Activated CD8-positive, alpha-beta T cell treated with anti-CD3 and anti-CD28 coated beads for 36 hours (primary cell): ENCODE measurements around the gene PAK3. TPM values are rescaled to one million over a fixed set of nuclear protein-coding genes. Genes with fewer than 3 reads are reported as not detected.

Source experiments
- ATAC-seq: fragments of 200-7000 bp; cut with Tn5 transposase; one replicate; pipeline ENCODE4 v1.10.0; 2021; ENCODE audit warnings: mild to moderate bottlenecking, moderate library complexity
- CTCF ChIA-PET: fragments of 350-600 bp; sonication (Branson Sonifier 250); formaldehyde crosslinking; loops from one replicate; lab custom pipeline; 2021; ENCODE audit warnings: antibody characterized with exemption; lab: Charles Lee
- POLR2A ChIA-PET: fragments of 350-600 bp; sonication (Branson Sonifier 250); formaldehyde crosslinking; loops from one replicate; lab custom pipeline; 2021; ENCODE audit warnings: antibody characterized with exemption; lab: Charles Lee
- DNase-seq: peaks from one replicate; pipeline ENCODE4 v3.0.0-alpha.2; 2020
- H3K27ac Mint-ChIP-seq: one replicate; pipeline ENCODE4 v1.8.0; 2021; ENCODE audit warnings: mild to moderate bottlenecking, mixed read lengths
- H3K27me3 Mint-ChIP-seq: one replicate; pipeline ENCODE4 v1.8.0; 2021; ENCODE audit warnings: mixed read lengths
- H3K36me3 Mint-ChIP-seq: one replicate; pipeline ENCODE4 v1.8.0; 2021; ENCODE audit warnings: low read depth, mixed read lengths
- H3K4me1 Mint-ChIP-seq: one replicate; pipeline ENCODE4 v1.8.0; 2021; ENCODE audit warnings: low read depth, mixed read lengths
- H3K4me3 Mint-ChIP-seq: one replicate; pipeline ENCODE4 v1.8.0; 2021; ENCODE audit warnings: mild to moderate bottlenecking, moderate library complexity, mixed read lengths
- H3K9me3 Mint-ChIP-seq: one replicate; pipeline ENCODE4 v1.8.0; 2021; ENCODE audit warnings: mixed read lengths
- CTCF ChIP-seq: fragments of 200-600 bp; IDR thresholded peaks from one replicate; pipeline ENCODE4 v1.8.0; 2022; ENCODE audit warnings: antibody characterized with exemption, mild to moderate bottlenecking
- intact Hi-C: fragments of 100-400 bp; cut with micrococcal nuclease; formaldehyde crosslinking; loops from one replicate; pipeline ENCODE4 v1.10.0; 2022
- total RNA-seq, 2 experiments: library from RNA; stranded (reverse); gene quantifications; one replicate each; pipeline ENCODE4 v1.2.3, GENCODE V29; 2021

PAK3 gene
- total RNA-seq, 2 experiments from 2014 or later, result 0.07 to 0.18 TPM

- no peak for ATAC-seq
- no peak for DNase-seq
- H3K9me3 Mint-ChIP-seq, result no peaks in the 10 kb centered on the region
- no peaks in the 10 kb centered on the region for H3K36me3 Mint-ChIP-seq
- POLR2A ChIA-PET, result no interaction called here
- CTCF ChIA-PET, result no interaction called here
- TF ChIP-seq CTCF, result no peak
- H3K4me3 Mint-ChIP-seq, result no peak overlapping the region
- intact Hi-C loops, result no loop called here
- H3K27me3 Mint-ChIP-seq, result peaks cover 2% of the 10 kb centered on the region
- H3K4me1 Mint-ChIP-seq, result no peaks in the 10 kb centered on the region
- H3K27ac Mint-ChIP-seq, result no peak overlapping the region
Measured at GRCh38 chrX:111083081-111083480, 12.9 kb upstream of the PAK3 start.

- CTCF ChIA-PET, result interaction anchor here (0.7 to 0.8 kb wide), 2 partner anchors 12 to 94 kb away, joined by 3 read pairs; no protein-coding TSS in a partner anchor
- ATAC-seq (no peak), DNase-seq (no peak)
- Mint-ChIP-seq H3K27me3 (peaks cover 9% of the 10 kb centered on the region), H3K4me1 (no peaks in the 10 kb centered on the region), H3K27ac (no peak overlapping the region), H3K4me3 (no peak overlapping the region), H3K9me3 (no peaks in the 10 kb centered on the region), H3K36me3 (no peaks in the 10 kb centered on the region)
- POLR2A ChIA-PET, result no interaction called here
- intact Hi-C loops, result no loop called here
- TF ChIP-seq CTCF, result no peak
Measured at GRCh38 chrX:111086591-111087006, 9.4 kb upstream of the PAK3 start.

GRCh38 chrX:111088628-111089027 is 7.4 kb upstream of the PAK3 start:
- ATAC-seq (no peak), DNase-seq (no peak)
- Mint-ChIP-seq H3K27me3 (peaks cover 9% of the 10 kb centered on the region), H3K4me3 (no peak overlapping the region), H3K27ac (no peak overlapping the region), H3K36me3 (no peaks in the 10 kb centered on the region), H3K9me3 (no peaks in the 10 kb centered on the region), H3K4me1 (no peaks in the 10 kb centered on the region)
- TF ChIP-seq CTCF, result no peak
- CTCF ChIA-PET, result interaction anchor here (1.4 kb wide), 1 partner anchor 12 kb away, joined by 3 read pairs; no protein-coding TSS in a partner anchor
- POLR2A ChIA-PET, result no interaction called here
- intact Hi-C loops, result no loop called here

GRCh38 chrX:111090458-111090857 is 5.5 kb upstream of the PAK3 start:
- Mint-ChIP-seq H3K9me3 (no peaks in the 10 kb centered on the region), H3K27me3 (peaks cover 11% of the 10 kb centered on the region), H3K27ac (no peak overlapping the region), H3K4me3 (no peak overlapping the region), H3K36me3 (no peaks in the 10 kb centered on the region), H3K4me1 (peaks cover under 1% of the 10 kb centered on the region)
- no peak for TF ChIP-seq CTCF
- ATAC-seq (no peak), DNase-seq (no peak)
- POLR2A ChIA-PET, result no interaction called here
- intact Hi-C loops, result loop anchor here (10.0 kb wide), 1 partner anchor 154 kb away; no protein-coding TSS in a partner anchor
- CTCF ChIA-PET, result interaction anchor here (0.5 kb wide), 1 partner anchor 8 kb away, joined by 3 read pairs; no protein-coding TSS in a partner anchor

- intact Hi-C loops, result loop anchor here (5.0 to 10.0 kb wide), 2 partner anchors 107 to 146 kb away; no protein-coding TSS in a partner anchor
- H3K27me3 Mint-ChIP-seq, result peaks cover 14% of the 10 kb centered on the region
- no peaks in the 10 kb centered on the region for H3K9me3 Mint-ChIP-seq
- H3K27ac Mint-ChIP-seq, result no peak overlapping the region
- TF ChIP-seq CTCF, result peak; percentile 61
- peak; percentile 82 for ATAC-seq
- H3K4me1 Mint-ChIP-seq, result peaks cover 12% of the 10 kb centered on the region
- CTCF ChIA-PET, result interaction anchor here (1.0 to 1.8 kb wide), 6 partner anchors 8 to 346 kb away, joined by 3 to 5 read pairs (median 3); no protein-coding TSS in a partner anchor
- H3K36me3 Mint-ChIP-seq, result no peaks in the 10 kb centered on the region
- H3K4me3 Mint-ChIP-seq, result no peak overlapping the region
- POLR2A ChIA-PET, result no interaction called here
- peak; percentile 66 for DNase-seq
Measured at GRCh38 chrX:111098874-111099273, 2.9 kb downstream of the PAK3 start.
